IMR-90 (cell line): ENCODE measurements around the gene TOMM22. TPM values are rescaled to one million over a fixed set of nuclear protein-coding genes. Genes with fewer than 3 reads are reported as not detected.

Experiments
- ATAC-seq: fragments of 200-7000 bp; cut with Tn5 transposase; 2 replicates; pipeline ENCODE4 v1.9.1; 2020; ENCODE audit warnings: low read depth, mild to moderate bottlenecking, moderate library complexity
- BruUV-seq: library from RNA; stranded (reverse); fragments of 400-500 nt; replicated peaks from 2 replicates; lab custom pipeline; 2021; lab: Mats Ljungman, UMichigan
- CTCF ChIA-PET: fragments of 300-600 bp; formaldehyde crosslinking; extraction: SDS; loops from one replicate; lab custom pipeline; 2021; ENCODE audit warnings: antibody characterized with exemption; lab: Yijun Ruan, JAX
- POLR2A ChIA-PET: fragments of 300-600 bp; sonication (Branson Sonifier 250); formaldehyde crosslinking; loops from one replicate; lab custom pipeline; 2022; ENCODE audit warnings: antibody characterized with exemption; ENCODE audit not compliant: unreplicated experiment; lab: Charles Lee
- DNase-seq: peaks from one replicate; pipeline ENCODE4 v3.0.0; 2013
- H2AFZ ChIP-seq: replicated peaks from 2 replicates; pipeline ENCODE3; 2013; ENCODE audit warnings: low read length, mild to moderate bottlenecking; ENCODE audit not compliant: poor library complexity
- H2AK5ac ChIP-seq: 2 replicates; pipeline ENCODE4 v1.6.1; 2013; ENCODE audit warnings: low read depth, low read length, inconsistent platforms
- H2AK9ac ChIP-seq: replicated peaks from 2 replicates; pipeline ENCODE3; 2013; ENCODE audit warnings: mild to moderate bottlenecking, low read depth, low read length, moderate library complexity; ENCODE audit not compliant: poor library complexity
- H2BK120ac ChIP-seq: 2 replicates; pipeline ENCODE4 v1.6.1; 2013; ENCODE audit warnings: low read depth, low read length, inconsistent platforms
- H2BK15ac ChIP-seq: 3 replicates; pipeline ENCODE4 v1.6.1; 2013; ENCODE audit warnings: low read depth, low read length, inconsistent platforms
- H2BK20ac ChIP-seq: 2 replicates; pipeline ENCODE4 v1.6.1; 2013; ENCODE audit warnings: low read depth, mild to moderate bottlenecking, inconsistent platforms, low read length, moderate library complexity
- H2BK5ac ChIP-seq: 2 replicates; pipeline ENCODE4 v1.6.1; 2013; ENCODE audit warnings: mild to moderate bottlenecking, low read depth, low read length, inconsistent platforms; ENCODE audit not compliant: poor library complexity, severe bottlenecking
- H3K14ac ChIP-seq: replicated peaks from 2 replicates; pipeline ENCODE4 v1.6.1; 2013; ENCODE audit warnings: low read depth, low read length, inconsistent platforms
- H3K18ac ChIP-seq: 2 replicates; pipeline ENCODE4 v1.6.1; 2013; ENCODE audit warnings: low read depth, low read length, control low read depth
- H3K23ac ChIP-seq: 2 replicates; pipeline ENCODE4 v1.6.1; 2013; ENCODE audit warnings: low read depth, low read length, inconsistent platforms
- H3K27ac ChIP-seq: 2 replicates; pipeline ENCODE4 v1.5.1; 2013; ENCODE audit warnings: mild to moderate bottlenecking, control low read depth, low read length; ENCODE audit not compliant: insufficient read depth
- H3K27me3 ChIP-seq: 2 replicates; pipeline ENCODE4 v1.6.1; 2013; ENCODE audit warnings: low read length; ENCODE audit not compliant: control insufficient read depth, insufficient read depth
- H3K36me3 ChIP-seq: 2 replicates; pipeline ENCODE4 v1.6.1; 2013; ENCODE audit warnings: low read length, mixed read lengths; ENCODE audit not compliant: control insufficient read depth, insufficient read depth
- H3K4ac ChIP-seq: 2 replicates; pipeline ENCODE4 v1.6.1; 2013; ENCODE audit warnings: low read depth, low read length, inconsistent platforms
- H3K4me1 ChIP-seq: 2 replicates; pipeline ENCODE4 v1.6.1; 2013; ENCODE audit warnings: low read length, mixed read lengths; ENCODE audit not compliant: control insufficient read depth, insufficient read depth
- H3K4me2 ChIP-seq: 2 replicates; pipeline ENCODE4 v1.6.1; 2013; ENCODE audit warnings: low read depth, mild to moderate bottlenecking, control low read depth, low read length, moderate library complexity
- H3K4me3 ChIP-seq: 2 replicates; pipeline ENCODE4 v1.5.1; 2013; ENCODE audit warnings: low read depth, mild to moderate bottlenecking, control low read depth, low read length, moderate library complexity; ENCODE audit not compliant: insufficient read depth
- H3K56ac ChIP-seq: 2 replicates; pipeline ENCODE4 v1.6.1; 2013; ENCODE audit warnings: low read length, inconsistent platforms; ENCODE audit not compliant: insufficient read depth; ENCODE audit errors: extremely low read depth
- H3K79me1 ChIP-seq, 2 experiments: 2 replicates each; pipeline ENCODE4 v1.6.1; 2013; ENCODE audit warnings: low read length in 2 of 2, inconsistent platforms in 1 of 2, low read depth in 1 of 2
- H3K9ac ChIP-seq: 2 replicates; pipeline ENCODE4 v1.6.1; 2013; ENCODE audit warnings: low read depth, low read length, control low read depth
- H3K9me1 ChIP-seq: 2 replicates; pipeline ENCODE4 v1.6.1; 2013; ENCODE audit warnings: low read length, inconsistent platforms; ENCODE audit not compliant: insufficient read depth
- H3K9me3 ChIP-seq: 2 replicates; pipeline ENCODE4 v1.6.1; 2013; ENCODE audit warnings: low read length; ENCODE audit not compliant: control insufficient read depth, insufficient read depth
- H4K20me1 ChIP-seq: 2 replicates; pipeline ENCODE4 v1.6.1; 2013; ENCODE audit warnings: low read length, inconsistent platforms; ENCODE audit not compliant: insufficient read depth
- H4K5ac ChIP-seq: 2 replicates; pipeline ENCODE4 v1.6.1; 2013; ENCODE audit warnings: mild to moderate bottlenecking, low read depth, low read length, control low read depth
- H4K8ac ChIP-seq, 2 experiments: 2 replicates each; pipeline ENCODE4 v1.6.1; 2013; ENCODE audit warnings: low read depth in 2 of 2, low read length in 2 of 2, control low read depth in 1 of 2, inconsistent platforms in 1 of 2
- H4K91ac ChIP-seq: 2 replicates; pipeline ENCODE4 v1.6.1; 2013; ENCODE audit warnings: low read depth, low read length, inconsistent platforms; ENCODE audit not compliant: insufficient read depth
- BHLHE40 ChIP-seq: fragments of 150-350 bp; IDR thresholded peaks from 2 replicates; pipeline ENCODE4 v1.6.1; 2016; ENCODE audit warnings: mild to moderate bottlenecking, low read depth, low read length
- CEBPB ChIP-seq: IDR thresholded peaks from 2 replicates; pipeline ENCODE4 v1.6.1; 2012; ENCODE audit warnings: low read depth, low read length, improper control_type of control experiment
- CHD1 ChIP-seq: IDR thresholded peaks from 2 replicates; pipeline ENCODE4 v1.6.1; 2012; ENCODE audit warnings: low read depth, low read length, improper control_type of control experiment
- FOS ChIP-seq: fragments of 150-350 bp; IDR thresholded peaks from 2 replicates; pipeline ENCODE4 v1.6.1; 2016; ENCODE audit warnings: low read depth, low read length
- MAFK ChIP-seq: IDR thresholded peaks from 2 replicates; pipeline ENCODE4 v1.6.1; 2012; ENCODE audit warnings: low read depth, low read length, improper control_type of control experiment
- MAZ ChIP-seq: IDR thresholded peaks from 2 replicates; pipeline ENCODE4 v1.6.1; 2012; ENCODE audit warnings: low read depth, mild to moderate bottlenecking, low read length, improper control_type of control experiment, moderate library complexity, borderline replicate concordance
- MXI1 ChIP-seq: IDR thresholded peaks from 2 replicates; pipeline ENCODE4 v1.6.1; 2012; ENCODE audit warnings: low read depth, mild to moderate bottlenecking, low read length, moderate library complexity, borderline replicate concordance
- NFE2L2 ChIP-seq: fragments of 150-350 bp; IDR thresholded peaks from 2 replicates; pipeline ENCODE4 v1.6.1; 2016; ENCODE audit warnings: low read depth, mild to moderate bottlenecking, low read length
- POLR2A ChIP-seq: IDR thresholded peaks from 2 replicates; pipeline ENCODE4 v1.6.1; 2012; ENCODE audit warnings: mild to moderate bottlenecking, low read depth, low read length
- RAD21 ChIP-seq: IDR thresholded peaks from 2 replicates; pipeline ENCODE4 v1.6.1; 2012; ENCODE audit warnings: low read length, improper control_type of control experiment
- RCOR1 ChIP-seq: IDR thresholded peaks from 2 replicates; pipeline ENCODE4 v1.6.1; 2012; ENCODE audit warnings: mild to moderate bottlenecking, low read length, improper control_type of control experiment; ENCODE audit not compliant: insufficient replicate concordance
- RFX5 ChIP-seq: IDR thresholded peaks from 2 replicates; pipeline ENCODE4 v1.8.0; 2012; ENCODE audit warnings: low read depth, mild to moderate bottlenecking, low read length, moderate library complexity
- SMC3 ChIP-seq: fragments of 150-350 bp; IDR thresholded peaks from 2 replicates; pipeline ENCODE4 v1.6.1; 2016; ENCODE audit warnings: low read depth, mild to moderate bottlenecking, antibody characterized with exemption, low read length, moderate library complexity
- WGBS, 2 experiments: methylation state at CpG; one replicate each; pipeline versions ENCODE4 v1.1.5 to v1.1.7; 2013; ENCODE audit warnings: missing lambda C conversion rate in 2 of 2; ENCODE audit not compliant: insufficient read length in 1 of 2; ENCODE audit errors: extremely low coverage in 2 of 2; 5-methylcytosine and 5-hydroxymethylcytosine counted together
- dilution Hi-C: fragments of 300-500 bp; cut with HindIII; formaldehyde crosslinking; loops from one replicate; pipeline ENCODE4 v1.14.3; 2018; ENCODE audit warnings: low sequenced_read_pairs; ENCODE audit not compliant: unreplicated experiment
- in situ Hi-C: fragments of 300-500 bp; cut with MboI; formaldehyde crosslinking; loops from 3 replicates; pipeline ENCODE4 v1.14.3; 2019; ENCODE audit warnings: low sequenced_read_pairs, inconsistent platforms, mixed read lengths
- intact Hi-C: fragments of 100-400 bp; cut with micrococcal nuclease; formaldehyde crosslinking; loops from 2 replicates; pipeline ENCODE4 v1.10.0; 2022
- polyA plus RNA-seq, 3 experiments: library from polyadenylated mRNA; depleted of rRNA; stranded (reverse); fragments of >200 nt; gene quantifications; 2 replicates each; pipeline ENCODE4 v1.2.3, GENCODE V29; 2012; ENCODE audit warnings: low replicate concordance in 1 of 3
- total RNA-seq: library from RNA; depleted of rRNA; stranded (reverse); fragments of >200 nt; gene quantifications from 2 replicates; pipeline ENCODE4 v1.2.3, GENCODE V29; 2012
- TF ChIP-seq, protein P1 (sequence below): fragments of 150-350 bp; IDR thresholded peaks from 2 replicates; pipeline ENCODE4 v1.6.1; 2017; ENCODE audit warnings: mild to moderate bottlenecking, antibody characterized with exemption, low read length, low read depth
- TF ChIP-seq, protein P2 (sequence below): fragments of 150-350 bp; IDR thresholded peaks from 2 replicates; pipeline ENCODE4 v1.6.1; 2016; ENCODE audit warnings: low read depth, mild to moderate bottlenecking, low read length, moderate library complexity, borderline replicate concordance
- TF ChIP-seq, protein P3 (sequence below): conservative IDR thresholded peaks from 2 replicates; pipeline ENCODE4 v1.5.1; 2012; ENCODE audit warnings: mild to moderate bottlenecking, low read depth, low read length, improper control_type of control experiment

Gene TOMM22
- total and polyA plus RNA-seq, 2 of the 4 experiments (the other 2 are of a cell fraction), result 38.7 to 78.0 TPM

DNA sequence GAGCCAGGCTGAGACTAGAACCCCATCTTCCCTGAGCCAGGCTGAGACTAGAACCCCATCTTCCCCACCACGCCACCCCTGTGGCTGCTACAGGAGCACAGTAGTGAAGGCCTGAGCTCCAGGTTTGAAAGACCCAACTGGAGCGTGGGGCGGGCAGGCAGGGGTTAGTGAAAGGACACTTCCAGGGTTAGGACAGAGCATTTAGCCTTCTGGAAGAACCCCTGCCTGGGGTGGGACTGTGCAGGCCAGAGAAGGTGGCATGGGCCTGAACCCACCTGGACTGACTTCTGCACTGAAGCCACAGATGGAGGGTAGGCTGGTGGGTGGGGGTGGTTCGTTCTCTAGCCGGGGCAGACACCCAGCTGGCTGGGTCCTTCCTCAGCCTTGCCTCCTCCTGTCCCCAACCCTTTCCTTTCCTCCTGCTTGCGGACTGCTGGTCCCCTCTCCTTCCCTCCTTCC lies 50.0 kb downstream of the TOMM22 start:
- ChIA-PET CTCF (no interaction called here), POLR2A (no interaction called here)
- Histone ChIP-seq H3K27me3 (no peaks in the 10 kb centered on the region), H4K91ac (no peak overlapping the region), H3K18ac (no peak overlapping the region), H4K5ac (no peak overlapping the region), H3K4me2 (no peak overlapping the region), H2BK5ac (no peak overlapping the region), H3K14ac (no peak overlapping the region), H4K20me1 (peaks cover 14% of the 10 kb centered on the region), H2BK20ac (no peak overlapping the region), H2BK120ac (no peak overlapping the region), H3K9me1 (no peaks in the 10 kb centered on the region), H3K4ac (no peak overlapping the region), H3K36me3 (peaks cover 77% of the 10 kb centered on the region), H3K79me1 (peaks cover 0 to 10% of the 10 kb centered on the region in 2 experiments; a peak in 2 of 4 replicates), H2BK15ac (no peak overlapping the region), H3K56ac (no peak overlapping the region), H3K4me1 (peaks cover 5% of the 10 kb centered on the region), H3K9ac (no peak overlapping the region), H2AK5ac (no peak overlapping the region), H2AK9ac (no peak overlapping the region), H3K9me3 (no peaks in the 10 kb centered on the region), H3K4me3 (no peak overlapping the region), H3K27ac (no peak overlapping the region), H2AFZ (no peak overlapping the region), H3K23ac (no peak overlapping the region), H4K8ac (no peak overlapping the region)
- intact Hi-C loops (no loop called here), in situ Hi-C loops (no loop called here), dilution Hi-C loops (no loop called here)
- DNase-seq, result no peak
- no TSS peak for BruUV-seq
- no peak for TF ChIP-seq MAZ
- TF ChIP-seq, protein P1, sequence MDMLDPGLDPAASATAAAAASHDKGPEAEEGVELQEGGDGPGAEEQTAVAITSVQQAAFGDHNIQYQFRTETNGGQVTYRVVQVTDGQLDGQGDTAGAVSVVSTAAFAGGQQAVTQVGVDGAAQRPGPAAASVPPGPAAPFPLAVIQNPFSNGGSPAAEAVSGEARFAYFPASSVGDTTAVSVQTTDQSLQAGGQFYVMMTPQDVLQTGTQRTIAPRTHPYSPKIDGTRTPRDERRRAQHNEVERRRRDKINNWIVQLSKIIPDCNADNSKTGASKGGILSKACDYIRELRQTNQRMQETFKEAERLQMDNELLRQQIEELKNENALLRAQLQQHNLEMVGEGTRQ, result no peak
- TF ChIP-seq RAD21, result no peak
- TF ChIP-seq SMC3, result no peak
- no peak for TF ChIP-seq CEBPB
- TF ChIP-seq FOS, result no peak
- TF ChIP-seq CHD1, result no peak
- TF ChIP-seq RFX5, result no peak
- TF ChIP-seq POLR2A, result no peak
- no peak for TF ChIP-seq NFE2L2
- TF ChIP-seq BHLHE40, result no peak
- no peak for TF ChIP-seq MXI1
- TF ChIP-seq RCOR1, result no peak
- TF ChIP-seq, protein P2, sequence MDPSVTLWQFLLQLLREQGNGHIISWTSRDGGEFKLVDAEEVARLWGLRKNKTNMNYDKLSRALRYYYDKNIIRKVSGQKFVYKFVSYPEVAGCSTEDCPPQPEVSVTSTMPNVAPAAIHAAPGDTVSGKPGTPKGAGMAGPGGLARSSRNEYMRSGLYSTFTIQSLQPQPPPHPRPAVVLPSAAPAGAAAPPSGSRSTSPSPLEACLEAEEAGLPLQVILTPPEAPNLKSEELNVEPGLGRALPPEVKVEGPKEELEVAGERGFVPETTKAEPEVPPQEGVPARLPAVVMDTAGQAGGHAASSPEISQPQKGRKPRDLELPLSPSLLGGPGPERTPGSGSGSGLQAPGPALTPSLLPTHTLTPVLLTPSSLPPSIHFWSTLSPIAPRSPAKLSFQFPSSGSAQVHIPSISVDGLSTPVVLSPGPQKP, result no peak
- TF ChIP-seq MAFK, result no peak
- TF ChIP-seq, protein P3, sequence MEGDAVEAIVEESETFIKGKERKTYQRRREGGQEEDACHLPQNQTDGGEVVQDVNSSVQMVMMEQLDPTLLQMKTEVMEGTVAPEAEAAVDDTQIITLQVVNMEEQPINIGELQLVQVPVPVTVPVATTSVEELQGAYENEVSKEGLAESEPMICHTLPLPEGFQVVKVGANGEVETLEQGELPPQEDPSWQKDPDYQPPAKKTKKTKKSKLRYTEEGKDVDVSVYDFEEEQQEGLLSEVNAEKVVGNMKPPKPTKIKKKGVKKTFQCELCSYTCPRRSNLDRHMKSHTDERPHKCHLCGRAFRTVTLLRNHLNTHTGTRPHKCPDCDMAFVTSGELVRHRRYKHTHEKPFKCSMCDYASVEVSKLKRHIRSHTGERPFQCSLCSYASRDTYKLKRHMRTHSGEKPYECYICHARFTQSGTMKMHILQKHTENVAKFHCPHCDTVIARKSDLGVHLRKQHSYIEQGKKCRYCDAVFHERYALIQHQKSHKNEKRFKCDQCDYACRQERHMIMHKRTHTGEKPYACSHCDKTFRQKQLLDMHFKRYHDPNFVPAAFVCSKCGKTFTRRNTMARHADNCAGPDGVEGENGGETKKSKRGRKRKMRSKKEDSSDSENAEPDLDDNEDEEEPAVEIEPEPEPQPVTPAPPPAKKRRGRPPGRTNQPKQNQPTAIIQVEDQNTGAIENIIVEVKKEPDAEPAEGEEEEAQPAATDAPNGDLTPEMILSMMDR, result no peak
- WGBS, 2 experiments, result 100% methylated on average over 1 of the region's 6 CpGs; no CpG with 5 or more reads in 1 of the 2 experiments
- ATAC-seq, result no peak
